Measurements from ENCODE around the gene CHST13.

DNA sequence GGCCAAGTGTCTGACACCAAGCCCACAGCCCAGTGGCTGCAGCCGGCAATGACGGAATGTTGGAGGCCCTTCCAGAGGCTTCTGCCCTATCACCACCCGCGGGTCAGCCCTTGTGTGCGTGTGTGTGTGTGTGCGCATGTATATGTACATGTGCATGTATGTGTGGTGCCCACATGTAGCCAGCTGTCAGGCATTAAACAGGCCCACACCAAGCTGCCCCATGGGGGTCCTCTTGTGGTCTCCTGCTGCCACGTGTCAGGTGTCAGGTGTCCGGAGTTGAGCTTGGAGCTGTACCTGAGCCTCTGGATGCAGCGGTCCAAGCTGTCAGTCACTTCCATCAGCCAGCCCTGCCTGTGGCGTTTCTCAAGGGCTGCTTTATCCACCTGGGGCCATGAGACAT is 20.3 kb upstream of the CHST13 start:
- TF ChIP-seq, protein P1, sequence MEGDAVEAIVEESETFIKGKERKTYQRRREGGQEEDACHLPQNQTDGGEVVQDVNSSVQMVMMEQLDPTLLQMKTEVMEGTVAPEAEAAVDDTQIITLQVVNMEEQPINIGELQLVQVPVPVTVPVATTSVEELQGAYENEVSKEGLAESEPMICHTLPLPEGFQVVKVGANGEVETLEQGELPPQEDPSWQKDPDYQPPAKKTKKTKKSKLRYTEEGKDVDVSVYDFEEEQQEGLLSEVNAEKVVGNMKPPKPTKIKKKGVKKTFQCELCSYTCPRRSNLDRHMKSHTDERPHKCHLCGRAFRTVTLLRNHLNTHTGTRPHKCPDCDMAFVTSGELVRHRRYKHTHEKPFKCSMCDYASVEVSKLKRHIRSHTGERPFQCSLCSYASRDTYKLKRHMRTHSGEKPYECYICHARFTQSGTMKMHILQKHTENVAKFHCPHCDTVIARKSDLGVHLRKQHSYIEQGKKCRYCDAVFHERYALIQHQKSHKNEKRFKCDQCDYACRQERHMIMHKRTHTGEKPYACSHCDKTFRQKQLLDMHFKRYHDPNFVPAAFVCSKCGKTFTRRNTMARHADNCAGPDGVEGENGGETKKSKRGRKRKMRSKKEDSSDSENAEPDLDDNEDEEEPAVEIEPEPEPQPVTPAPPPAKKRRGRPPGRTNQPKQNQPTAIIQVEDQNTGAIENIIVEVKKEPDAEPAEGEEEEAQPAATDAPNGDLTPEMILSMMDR (conservative IDR thresholded peaks at IDR 0.05; ENCODE audit: low read length) = no peak
- no peak for TF ChIP-seq EZH2phosphoT487 (IDR thresholded peaks at IDR 0.05; ENCODE audit: borderline replicate concordance)

All from Loucy (cell line).